Stimulated activated CD8-positive, alpha-beta memory T cell treated with anti-CD3 and anti-CD28 coated beads, Interleukin-7, amount 100 ng/mL, for 24 hours (primary cell): ENCODE results near the gene ADAM15.

Experiments used
- DNase-seq: peaks from one replicate; pipeline ENCODE4 v3.0.0-alpha.2; 2020; ENCODE audit warnings: low read depth

ADAM15 gene

DNA sequence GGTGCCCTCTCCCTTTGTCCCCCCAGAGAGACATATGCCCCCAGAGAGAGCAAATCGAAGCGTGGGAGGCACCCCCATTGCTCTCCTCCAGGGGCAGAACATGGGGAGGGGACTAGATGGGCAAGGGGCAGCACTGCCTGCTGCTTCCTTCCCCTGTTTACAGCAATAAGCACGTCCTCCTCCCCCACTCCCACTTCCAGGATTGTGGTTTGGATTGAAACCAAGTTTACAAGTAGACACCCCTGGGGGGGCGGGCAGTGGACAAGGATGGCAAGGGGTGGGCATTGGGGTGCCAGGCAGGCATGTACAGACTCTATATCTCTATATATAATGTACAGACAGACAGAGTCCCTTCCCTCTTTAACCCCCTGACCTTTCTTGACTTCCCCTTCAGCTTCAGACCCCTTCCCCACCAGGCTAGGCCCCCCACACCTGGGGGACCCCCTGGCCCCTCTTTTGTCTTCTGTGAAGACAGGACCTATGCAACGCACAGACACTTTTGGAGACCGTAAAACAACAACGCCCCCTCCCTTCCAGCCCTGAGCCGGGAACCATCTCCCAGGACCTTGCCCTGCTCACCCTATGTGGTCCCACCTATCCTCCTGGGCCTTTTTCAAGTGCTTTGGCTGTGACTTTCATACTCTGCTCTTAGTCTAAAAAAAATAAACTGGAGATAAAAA is 35.9 kb downstream of the ADAM15 start:
- no peak for DNase-seq

DNA sequence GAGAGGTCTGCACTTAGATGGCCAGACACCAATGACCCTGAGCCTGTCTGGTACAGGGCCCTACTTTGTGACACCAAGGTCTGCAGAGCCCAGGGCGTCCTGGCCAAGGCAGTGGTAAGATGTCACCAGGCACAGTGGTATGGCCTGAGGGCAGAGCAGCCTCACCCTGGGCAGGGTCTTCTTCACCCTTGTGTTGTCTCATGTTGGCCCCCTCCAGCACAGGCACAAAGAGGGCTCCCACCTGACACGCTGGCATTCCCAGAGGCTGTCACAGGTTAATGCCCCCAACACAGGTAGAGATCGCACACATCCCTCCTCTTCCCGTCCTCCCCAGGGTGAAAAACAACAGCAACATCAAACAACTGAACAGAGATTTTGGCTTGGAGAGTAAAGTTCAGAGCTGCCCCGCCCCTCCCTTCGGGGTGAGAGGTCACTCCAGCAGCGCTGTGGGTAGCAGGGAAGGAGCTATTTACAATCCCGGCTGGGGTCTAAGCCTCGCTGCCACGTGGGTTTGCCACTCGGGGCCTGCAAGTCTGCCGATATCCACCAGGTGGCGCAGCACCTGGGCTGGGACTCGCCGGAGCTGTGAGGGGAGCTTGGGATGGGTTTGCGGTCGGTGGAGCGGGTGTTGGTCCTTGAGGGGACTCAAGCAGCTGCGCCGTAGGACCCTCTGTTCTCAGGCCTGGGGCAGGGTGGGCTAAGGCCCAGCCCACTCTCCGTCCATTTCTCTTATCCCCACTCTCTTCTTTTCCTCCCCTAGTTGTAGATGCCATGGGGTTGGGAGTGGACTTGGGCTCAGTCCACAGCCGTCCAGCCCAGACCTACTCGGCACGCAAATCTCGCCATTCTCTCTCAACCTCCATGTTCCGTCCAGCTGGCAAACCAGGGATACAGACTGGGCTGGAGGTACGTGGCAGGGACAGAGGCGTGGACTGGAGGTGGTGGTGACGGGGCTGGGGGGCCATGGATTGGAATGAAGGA is 40.2 kb downstream of the ADAM15 start:
- peak; percentile 70 for DNase-seq

DNA sequence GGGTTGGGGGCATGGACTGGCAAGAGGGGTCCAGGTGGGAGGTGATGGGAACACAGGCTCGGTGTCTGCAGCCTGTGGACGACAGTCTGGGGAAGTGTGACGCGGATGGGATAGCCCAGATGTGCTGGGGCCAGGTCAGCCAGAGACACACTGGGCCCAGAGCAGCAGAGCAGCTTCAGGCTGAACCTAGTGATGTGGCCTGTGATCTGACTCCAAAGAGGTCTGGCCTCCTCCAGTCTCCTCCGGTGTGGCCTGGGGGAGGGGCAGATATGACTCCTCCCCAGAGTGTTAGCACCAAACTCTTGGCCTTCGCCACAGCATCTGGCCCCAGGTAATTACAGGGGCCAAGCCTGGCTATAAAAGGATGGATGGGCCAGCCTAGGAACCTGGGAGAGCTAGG is 41.0 kb downstream of the ADAM15 start:
- no peak for DNase-seq

- DNase-seq: no peak
Measured at GRCh38 chr1:155092641-155093040, 41.5 kb downstream of the ADAM15 start.

GRCh38 chr1:155093911-155094621 is 43.0 kb downstream of the ADAM15 start:
- no peak for DNase-seq

DNA sequence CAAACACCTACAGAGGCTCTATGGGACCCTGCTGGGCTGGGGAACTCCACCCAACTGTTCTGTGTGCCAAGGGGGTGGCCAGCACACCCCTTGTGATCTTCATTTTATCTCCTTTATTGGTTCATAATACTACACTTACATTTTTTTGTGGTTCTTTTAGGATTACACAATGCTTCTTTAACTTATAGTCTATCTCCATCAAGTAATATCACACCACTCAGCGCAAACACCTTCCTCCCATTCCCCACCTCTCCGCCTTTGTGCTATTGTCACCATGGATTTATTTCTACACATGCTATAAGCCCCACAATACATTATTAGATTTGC is 43.5 kb downstream of the ADAM15 start:
- DNase-seq: no peak

GRCh38 chr1:155099331-155099730 is 48.2 kb downstream of the ADAM15 start:
- no peak for DNase-seq

DNA sequence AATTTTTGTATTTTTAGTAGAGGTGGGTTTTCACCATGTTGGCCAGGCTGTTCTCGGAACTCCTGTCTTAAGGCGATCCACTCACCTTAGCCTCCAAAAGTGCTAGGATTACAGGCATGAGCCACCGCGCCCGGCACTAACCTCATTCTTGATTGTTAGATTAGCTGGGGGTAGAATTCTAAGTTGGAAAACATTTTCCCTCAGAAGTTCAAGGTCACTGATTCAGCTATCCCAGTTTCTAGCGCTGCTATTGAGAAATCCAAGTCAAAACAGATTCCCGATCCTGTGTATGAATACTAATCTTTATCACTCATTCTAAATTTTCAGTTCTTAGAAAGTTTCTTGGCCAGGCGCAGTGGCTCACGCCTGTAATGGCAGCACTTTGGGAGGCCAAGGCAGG is 52.2 kb downstream of the ADAM15 start:
- DNase-seq: no peak

- no peak for DNase-seq
Measured at GRCh38 chr1:155104605-155105534, 53.8 kb downstream of the ADAM15 start.

DNA sequence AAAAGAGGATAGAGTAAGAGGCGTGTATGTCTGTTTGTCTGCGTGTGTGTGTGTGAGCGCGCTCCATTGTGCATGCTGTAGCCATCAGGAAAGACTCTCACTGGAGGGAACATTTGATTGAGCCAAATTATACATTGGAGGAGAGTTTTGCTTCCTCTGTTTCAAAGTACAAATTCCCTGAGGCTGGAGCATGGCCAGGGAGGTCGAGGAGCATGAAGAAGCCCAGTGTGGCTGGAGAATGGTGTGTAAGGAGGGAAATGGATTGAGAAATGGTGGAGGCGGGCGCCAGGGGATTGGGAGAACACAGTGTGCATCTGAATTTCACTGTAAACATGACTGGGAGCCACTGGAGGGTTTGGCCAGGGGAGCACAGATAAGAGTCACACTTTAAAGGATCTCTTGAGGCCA is 54.5 kb downstream of the ADAM15 start:
- DNase-seq: no peak

GRCh38 chr1:155106862-155107261 is 55.7 kb downstream of the ADAM15 start:
- no peak for DNase-seq

GRCh38 chr1:155107309-155108264 is 56.5 kb downstream of the ADAM15 start:
- no peak for DNase-seq

DNA sequence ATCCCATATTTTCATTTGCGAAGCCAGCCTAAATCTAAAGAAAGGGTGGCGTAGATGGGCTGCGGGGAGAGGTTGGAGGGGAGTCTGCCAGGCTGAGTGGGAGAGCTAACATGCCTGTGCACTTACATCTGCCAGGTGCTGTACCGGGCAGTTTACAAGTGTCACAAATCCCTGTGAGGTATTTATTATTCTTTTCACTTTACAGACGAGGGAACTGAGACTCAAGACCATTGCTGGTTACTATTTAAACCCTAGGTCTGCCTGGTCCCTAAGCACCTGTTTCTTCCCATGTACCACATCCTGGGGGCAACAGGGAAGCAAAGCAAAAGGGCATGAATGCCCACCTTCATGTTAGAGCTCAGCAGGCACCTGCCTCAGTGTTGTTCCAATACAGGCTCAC is 57.2 kb downstream of the ADAM15 start:
- no peak for DNase-seq

DNA sequence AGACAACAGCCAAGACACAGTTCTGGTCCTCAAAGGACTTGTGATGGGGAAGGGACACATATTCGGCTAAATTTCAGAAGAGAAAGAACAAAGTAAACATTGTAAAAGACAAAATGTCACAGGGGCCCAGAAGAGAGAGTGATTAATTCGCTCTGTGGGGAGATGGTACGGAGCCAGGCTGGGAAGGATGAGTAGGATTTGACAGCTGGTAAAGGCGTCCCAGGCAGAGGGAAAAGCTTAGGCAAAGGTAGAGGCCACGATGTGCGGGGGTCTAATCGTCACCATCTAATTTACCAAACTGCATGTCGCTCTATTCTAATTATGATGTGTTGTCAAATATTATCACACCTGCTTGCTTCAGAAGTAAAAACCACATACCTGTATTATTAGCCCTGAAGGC is 59.3 kb downstream of the ADAM15 start:
- DNase-seq: no peak

DNA sequence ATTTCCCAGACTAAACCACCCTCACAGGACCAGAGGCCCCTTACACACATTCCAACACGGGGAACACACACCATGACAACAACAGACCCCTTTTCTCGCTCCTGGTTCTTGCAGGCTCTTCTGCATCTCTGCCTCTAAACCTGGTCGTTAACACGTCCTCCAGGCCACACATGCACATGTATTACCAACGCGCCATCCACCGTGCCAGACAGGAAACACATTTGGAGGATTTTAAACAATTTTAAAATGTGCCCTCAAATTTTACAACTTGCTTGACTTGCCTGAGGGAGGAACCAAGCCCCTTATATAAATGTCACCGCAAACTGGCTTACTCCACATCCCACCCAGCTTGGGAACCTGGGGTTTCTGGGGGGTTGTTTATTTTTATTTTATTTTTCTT is 59.7 kb downstream of the ADAM15 start:
- DNase-seq: no peak
